HG02970 (cell line): ENCODE measurements around the gene CCDC141.
"Not testable (repeated sequence)": the region's sequence is repeated elsewhere in the genome, so short reads cannot be mapped to it uniquely, and the experiment has no call there.

Source experiments
- ATAC-seq: cut with Tn5 transposase; IDR thresholded peaks from one replicate; pipeline ENCODE4 v1.9.1; 2021; ENCODE audit warnings: mild to moderate bottlenecking, moderate library complexity, moderate number of reproducible peaks; ENCODE audit not compliant: unreplicated experiment, low FRiP score

Gene CCDC141

GRCh38 chr2:178990533-178991241 lies 59.2 kb downstream of the CCDC141 start:
- no peak for ATAC-seq

DNA sequence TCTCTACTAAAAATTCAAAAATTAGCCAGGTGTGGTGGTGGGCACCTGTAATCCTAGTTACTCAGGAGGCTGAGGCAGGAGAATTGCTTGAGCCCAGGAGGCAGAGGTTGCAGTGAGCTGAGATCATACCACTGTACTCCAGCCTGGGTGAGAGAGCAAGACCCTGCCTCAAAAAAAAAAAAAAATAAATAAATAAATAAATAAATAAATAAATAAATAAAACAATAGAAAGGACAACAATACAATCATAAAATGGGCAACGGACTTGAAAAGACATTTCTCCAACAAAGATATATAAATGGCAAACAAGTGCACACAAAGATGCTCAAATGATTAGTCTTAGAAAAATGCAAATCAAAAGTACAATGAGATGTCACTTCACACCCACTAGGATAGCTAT lies 60.5 kb downstream of the CCDC141 start:
- ATAC-seq: not testable (repeated sequence)

DNA sequence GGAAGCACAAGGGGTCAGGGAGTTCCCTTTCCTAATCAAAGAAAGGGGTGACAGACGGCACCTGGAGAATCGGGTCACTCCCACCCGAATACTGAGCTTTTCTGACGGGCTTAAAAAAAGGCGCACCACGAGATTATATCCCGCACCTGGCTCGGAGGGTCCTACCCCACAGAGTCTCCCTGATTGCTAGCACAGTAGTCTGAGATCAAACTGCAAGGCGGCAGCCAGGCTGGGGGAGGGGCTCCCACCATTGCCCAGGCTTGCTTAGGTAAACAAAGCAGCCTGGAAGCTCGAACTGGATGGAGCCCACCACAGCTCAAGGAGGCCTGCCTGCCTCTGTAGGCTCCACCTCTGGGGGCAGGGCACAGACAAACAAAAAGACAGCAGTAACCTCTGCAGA lies 67.3 kb downstream of the CCDC141 start:
- not testable (repeated sequence) for ATAC-seq

DNA sequence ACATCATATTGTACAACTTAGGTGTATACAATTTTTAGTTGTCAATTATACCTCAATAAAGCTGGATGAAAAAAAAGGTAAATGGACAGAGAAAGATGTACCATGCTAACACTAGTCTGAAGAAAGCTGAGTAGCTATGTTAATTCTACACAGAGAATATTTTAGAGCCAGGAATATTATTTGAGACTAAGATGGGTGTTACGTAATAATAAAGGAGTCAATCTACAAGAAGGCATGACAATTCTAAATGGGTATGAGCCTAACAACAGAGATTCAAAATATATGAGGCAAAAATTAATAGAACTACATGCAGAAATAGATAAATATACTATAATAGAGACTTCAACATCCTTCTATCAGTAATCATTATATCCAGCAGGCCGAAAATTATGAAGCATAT lies 69.1 kb downstream of the CCDC141 start:
- no peak for ATAC-seq

DNA sequence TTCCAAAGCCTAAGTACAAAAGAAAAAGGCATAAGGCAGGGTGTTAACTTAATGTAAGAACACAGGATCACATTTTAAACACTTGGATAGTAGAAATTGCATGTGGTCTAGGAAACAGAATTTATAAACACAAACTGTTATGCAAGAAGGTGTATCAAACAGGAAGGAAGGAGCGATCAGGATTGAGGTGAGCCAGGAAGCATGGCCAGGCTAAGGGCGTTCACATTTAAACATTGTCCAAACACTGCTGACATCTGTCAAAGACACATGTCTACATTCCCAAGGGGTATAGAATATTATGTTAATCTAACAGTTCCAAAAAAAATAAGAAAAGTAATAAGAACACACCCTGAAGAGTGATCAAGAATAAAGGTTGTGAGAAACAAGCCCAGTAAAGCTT lies 71.3 kb downstream of the CCDC141 start:
- ATAC-seq: no peak

GRCh38 chr2:178976351-178976750 lies 73.6 kb downstream of the CCDC141 start:
- ATAC-seq: no peak

DNA sequence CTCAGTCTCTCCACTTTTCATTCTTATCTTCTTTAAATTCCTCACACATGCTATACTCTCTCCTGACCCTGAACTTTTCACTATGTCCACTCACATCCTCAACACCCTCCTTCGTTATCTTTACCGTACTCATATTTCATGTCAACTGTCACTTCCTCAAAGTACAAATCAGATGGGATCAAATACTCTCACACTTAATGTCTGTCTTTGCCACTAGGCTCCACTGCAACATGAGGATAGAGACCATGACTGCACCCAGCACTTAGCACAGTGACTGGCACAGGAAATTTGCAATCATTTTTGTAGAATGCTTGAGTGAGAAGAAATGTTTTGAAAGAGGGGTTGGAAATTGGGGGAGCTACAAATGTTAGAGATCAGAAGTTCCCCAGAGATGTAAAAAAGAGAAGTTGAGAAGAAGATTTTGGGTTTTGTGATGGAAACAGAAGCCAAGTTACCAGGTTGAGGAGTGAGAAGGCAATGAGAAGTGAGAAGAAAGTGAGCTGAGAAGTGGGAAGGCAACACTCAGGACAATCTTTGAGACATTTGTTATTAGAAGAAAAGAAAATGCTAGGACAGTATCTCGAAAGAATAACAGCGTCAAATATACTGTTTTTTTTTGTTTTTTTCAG lies 87.0 kb downstream of the CCDC141 start:
- ATAC-seq: no peak

- ATAC-seq: no peak
Observed at GRCh38 chr2:178962152-178962551, 87.8 kb downstream of the CCDC141 start.

DNA sequence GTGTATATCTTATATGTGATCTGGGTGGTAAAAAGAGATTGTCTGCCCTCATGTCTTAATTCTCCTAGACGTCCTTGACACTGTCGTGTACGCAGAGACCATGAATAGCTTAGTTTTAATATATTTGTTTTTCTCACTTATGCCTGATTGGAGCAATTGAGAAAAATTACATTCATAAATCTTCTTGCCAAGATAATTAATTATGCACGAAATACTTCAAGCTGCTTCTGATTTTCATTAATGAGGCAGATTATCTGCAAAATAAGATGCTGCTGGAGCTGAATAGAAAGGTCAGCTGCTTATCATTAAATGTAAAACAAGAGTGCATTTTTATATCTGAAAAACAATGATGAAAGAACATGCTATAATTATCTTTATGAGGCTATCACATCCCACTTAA lies 95.9 kb downstream of the CCDC141 start:
- no peak for ATAC-seq

GRCh38 chr2:178951266-178952006 lies 98.5 kb downstream of the CCDC141 start:
- no peak for ATAC-seq

DNA sequence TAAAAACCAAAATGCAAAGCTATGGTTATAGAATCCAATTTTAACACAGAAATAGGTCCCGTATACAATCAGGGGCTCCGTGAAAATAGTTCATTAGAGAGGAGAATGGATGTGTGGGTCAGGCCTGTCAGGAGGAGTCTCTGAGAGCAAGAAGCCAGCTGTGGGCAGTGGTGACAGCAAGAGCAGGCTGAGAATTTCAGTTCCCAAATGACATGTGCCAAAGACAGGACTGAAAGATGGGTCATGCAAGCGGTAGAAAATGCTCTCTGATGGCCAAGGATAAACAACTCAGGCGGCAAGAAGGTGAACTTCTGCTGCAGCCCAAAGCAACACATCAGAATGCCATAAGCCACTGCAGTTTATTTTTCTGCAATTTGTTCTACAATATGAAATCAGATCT lies 100.4 kb downstream of the CCDC141 start:
- no peak for ATAC-seq

- ATAC-seq: no peak
Observed at GRCh38 chr2:178949151-178949550, 100.8 kb downstream of the CCDC141 start.

GRCh38 chr2:178947006-178947405 lies 102.9 kb downstream of the CCDC141 start:
- no peak for ATAC-seq

DNA sequence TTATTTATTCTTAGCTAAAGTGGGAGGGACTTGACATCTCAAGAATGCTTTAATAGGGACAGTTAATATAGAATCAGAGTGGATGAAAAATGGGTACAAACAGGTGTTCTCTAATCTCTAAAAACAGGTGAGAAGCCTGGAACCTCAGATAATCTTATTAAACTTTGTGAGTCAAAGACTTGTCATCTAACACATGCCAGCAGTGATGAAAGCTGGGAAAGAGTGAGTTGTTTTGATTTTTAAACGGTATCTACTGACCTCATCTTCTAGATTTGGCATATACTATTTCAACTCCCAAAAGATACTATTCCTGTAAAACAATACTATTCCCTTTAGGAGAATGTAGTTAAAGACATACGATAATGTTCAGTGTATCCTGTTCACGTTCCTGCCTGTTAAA lies 103.4 kb downstream of the CCDC141 start:
- ATAC-seq: no peak

GRCh38 chr2:178943745-178944144 lies 106.2 kb downstream of the CCDC141 start:
- no peak for ATAC-seq

- no peak for ATAC-seq
Observed at GRCh38 chr2:178934571-178934970, 115.4 kb downstream of the CCDC141 start.

DNA sequence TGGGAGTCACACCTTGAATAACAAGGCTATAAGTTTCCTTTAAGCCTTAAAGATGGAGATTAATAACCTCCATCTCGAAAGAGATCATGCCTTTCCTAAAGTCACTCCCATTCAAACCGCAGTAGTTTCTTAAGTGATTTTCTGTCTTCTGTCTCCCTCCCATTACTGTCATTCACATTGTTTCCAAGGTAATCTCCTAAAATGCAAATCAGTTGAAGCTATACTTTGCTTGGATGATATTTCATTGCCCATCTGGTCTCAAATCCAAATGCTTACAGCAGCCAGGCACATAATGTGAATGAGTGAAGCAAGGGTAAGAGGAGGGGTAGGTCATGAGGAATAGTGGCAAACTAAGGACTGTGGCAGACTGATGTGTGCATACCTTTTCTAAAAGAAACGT lies 116.4 kb downstream of the CCDC141 start:
- no peak for ATAC-seq

GRCh38 chr2:178928077-178928476 lies 121.9 kb downstream of the CCDC141 start:
- peak; percentile 56 for ATAC-seq

DNA sequence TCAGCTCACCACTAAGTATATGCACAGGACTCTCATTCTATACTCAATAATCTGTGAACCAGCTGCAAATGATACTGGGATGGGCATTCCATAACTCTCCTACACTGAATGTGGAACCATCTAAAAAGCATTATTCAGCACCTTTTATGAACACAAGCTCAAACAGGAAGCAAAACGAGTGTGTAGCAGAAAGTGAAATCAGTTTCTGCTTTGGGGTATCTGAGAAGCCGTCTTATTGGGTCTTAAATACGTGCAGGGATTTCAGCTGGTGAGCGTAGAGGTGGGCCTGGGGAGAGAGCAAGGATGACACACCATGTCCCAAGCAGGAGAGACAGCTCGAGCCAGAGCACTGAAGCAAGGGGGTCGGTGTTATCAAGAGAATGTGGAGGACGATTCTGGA lies 122.8 kb downstream of the CCDC141 start:
- no peak for ATAC-seq

- ATAC-seq: no peak
Observed at GRCh38 chr2:178924817-178925216, 125.1 kb downstream of the CCDC141 start.

GRCh38 chr2:178923546-178923945 lies 126.4 kb downstream of the CCDC141 start:
- ATAC-seq: no peak
